Epidermal melanocyte (primary cell): ENCODE data around the gene MPO.

Experiments
- DNase-seq: peaks from one replicate; pipeline ENCODE4 v3.0.0; 2011; ENCODE audit warnings: low spot score; ENCODE audit not compliant: insufficient read length

The MPO gene

GRCh38 chr17:58264407-58265103 is 16.2 kb downstream of the MPO start:
- DNase-seq, result no peak

- DNase-seq, result no peak
Observed at GRCh38 chr17:58263773-58264172, 17.0 kb downstream of the MPO start.

GRCh38 chr17:58262149-58262548 is 18.6 kb downstream of the MPO start:
- DNase-seq, result no peak

- DNase-seq, result no peak
Observed at GRCh38 chr17:58254803-58255202, 25.9 kb downstream of the MPO start.

GRCh38 chr17:58253082-58253481 is 27.7 kb downstream of the MPO start:
- DNase-seq, result no peak

- no peak for DNase-seq
Observed at GRCh38 chr17:58252141-58252540, 28.6 kb downstream of the MPO start.

- DNase-seq, result no peak
Observed at GRCh38 chr17:58250344-58251011, 30.3 kb downstream of the MPO start.

GRCh38 chr17:58249270-58250133 is 31.2 kb downstream of the MPO start:
- DNase-seq, result peak; percentile 70

GRCh38 chr17:58248955-58249269 is 31.8 kb downstream of the MPO start:
- no peak for DNase-seq

GRCh38 chr17:58247511-58248363 is 33.0 kb downstream of the MPO start:
- no peak for DNase-seq

- no peak for DNase-seq
Observed at GRCh38 chr17:58246781-58247180, 34.0 kb downstream of the MPO start.

- no peak for DNase-seq
Observed at GRCh38 chr17:58246104-58246740, 34.5 kb downstream of the MPO start.

- no peak for DNase-seq
Observed at GRCh38 chr17:58245428-58246103, 35.2 kb downstream of the MPO start.

- DNase-seq, result no peak
Observed at GRCh38 chr17:58244963-58245362, 35.8 kb downstream of the MPO start.

- DNase-seq, result no peak
Observed at GRCh38 chr17:58242171-58242784, 38.5 kb downstream of the MPO start.

GRCh38 chr17:58239987-58240386 is 40.7 kb downstream of the MPO start:
- no peak for DNase-seq

GRCh38 chr17:58238147-58238634 is 42.5 kb downstream of the MPO start, which contains the start of gene LPO:
LPO (plus strand) TSS chr17:58238584; CDS start chr17:58242980, 4,396 bp downstream.
- no peak for DNase-seq

GRCh38 chr17:58236394-58236793 is 44.3 kb downstream of the MPO start:
- no peak for DNase-seq

GRCh38 chr17:58235821-58236220 is 44.9 kb downstream of the MPO start:
- no peak for DNase-seq

GRCh38 chr17:58234512-58234911 is 46.2 kb downstream of the MPO start:
- DNase-seq, result no peak
